Measurements from ENCODE around the gene FMN2. TPM values are rescaled to one million over a fixed set of nuclear protein-coding genes. Genes with fewer than 3 reads are reported as not detected.

The FMN2 gene
- total RNA-seq, 3 donors from 2014 or later: 0.80 to 4.2 (median 3.3) TPM

DNA sequence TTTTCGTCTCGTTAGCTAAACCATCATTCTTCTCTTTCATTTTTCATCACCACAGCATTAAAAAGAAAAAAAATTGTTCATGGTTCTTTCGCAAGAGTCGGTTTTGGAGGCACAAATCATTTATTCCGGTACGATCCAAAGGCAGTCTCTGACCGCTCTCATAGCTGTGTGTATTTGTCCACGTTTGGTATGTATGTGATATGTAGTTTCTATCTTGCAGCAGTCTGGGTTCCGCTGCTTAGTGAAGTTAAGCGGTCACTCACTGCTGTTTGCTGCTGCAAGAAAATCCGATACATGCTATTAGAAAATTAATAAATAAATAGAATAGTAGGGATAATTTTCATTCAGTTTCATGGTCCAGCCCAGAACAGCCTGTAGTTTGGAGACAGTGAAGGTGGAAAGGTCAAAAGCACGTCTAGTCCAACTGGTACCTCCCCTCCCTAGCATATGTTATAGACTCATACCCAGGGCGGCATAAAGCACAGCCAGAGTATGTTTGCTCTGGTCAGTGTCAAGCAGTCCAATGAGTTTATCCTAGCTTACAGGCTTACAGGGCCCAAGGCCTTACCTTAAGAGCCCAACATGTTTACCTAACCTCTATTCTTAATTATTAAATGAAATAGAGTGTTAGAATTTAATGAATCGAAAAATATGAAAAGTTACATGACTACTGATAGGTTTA lies 2.5 kb downstream of the FMN2 start:
- intact Hi-C loops (cut with DNase I; ENCODE audit: low total_unique reads): no loop called here
- no peak for TF ChIP-seq POLR2AphosphoS5 (IDR thresholded peaks at IDR 0.05)
- no peak for TF ChIP-seq POLR2A (IDR thresholded peaks at IDR 0.05)
- TF ChIP-seq, protein P1, sequence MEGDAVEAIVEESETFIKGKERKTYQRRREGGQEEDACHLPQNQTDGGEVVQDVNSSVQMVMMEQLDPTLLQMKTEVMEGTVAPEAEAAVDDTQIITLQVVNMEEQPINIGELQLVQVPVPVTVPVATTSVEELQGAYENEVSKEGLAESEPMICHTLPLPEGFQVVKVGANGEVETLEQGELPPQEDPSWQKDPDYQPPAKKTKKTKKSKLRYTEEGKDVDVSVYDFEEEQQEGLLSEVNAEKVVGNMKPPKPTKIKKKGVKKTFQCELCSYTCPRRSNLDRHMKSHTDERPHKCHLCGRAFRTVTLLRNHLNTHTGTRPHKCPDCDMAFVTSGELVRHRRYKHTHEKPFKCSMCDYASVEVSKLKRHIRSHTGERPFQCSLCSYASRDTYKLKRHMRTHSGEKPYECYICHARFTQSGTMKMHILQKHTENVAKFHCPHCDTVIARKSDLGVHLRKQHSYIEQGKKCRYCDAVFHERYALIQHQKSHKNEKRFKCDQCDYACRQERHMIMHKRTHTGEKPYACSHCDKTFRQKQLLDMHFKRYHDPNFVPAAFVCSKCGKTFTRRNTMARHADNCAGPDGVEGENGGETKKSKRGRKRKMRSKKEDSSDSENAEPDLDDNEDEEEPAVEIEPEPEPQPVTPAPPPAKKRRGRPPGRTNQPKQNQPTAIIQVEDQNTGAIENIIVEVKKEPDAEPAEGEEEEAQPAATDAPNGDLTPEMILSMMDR (IDR thresholded peaks at IDR 0.05): no peak
- H3K27me3 ChIP-seq: peaks cover 4 to 26% of the 10 kb centered on the region in 2 donors
- H3K36me3 ChIP-seq: no peaks in the 10 kb centered on the region
- DNase-seq (ENCODE audit: low spot score in 2 of 2): no peak
- H3K4me1 ChIP-seq: no peaks in the 10 kb centered on the region
- peak overlapping the region in 1 of 3 donors; percentile 70 for H3K4me3 ChIP-seq
- H3K27ac ChIP-seq: no peak overlapping the region
- no peaks in the 10 kb centered on the region for H3K9me3 ChIP-seq

DNA sequence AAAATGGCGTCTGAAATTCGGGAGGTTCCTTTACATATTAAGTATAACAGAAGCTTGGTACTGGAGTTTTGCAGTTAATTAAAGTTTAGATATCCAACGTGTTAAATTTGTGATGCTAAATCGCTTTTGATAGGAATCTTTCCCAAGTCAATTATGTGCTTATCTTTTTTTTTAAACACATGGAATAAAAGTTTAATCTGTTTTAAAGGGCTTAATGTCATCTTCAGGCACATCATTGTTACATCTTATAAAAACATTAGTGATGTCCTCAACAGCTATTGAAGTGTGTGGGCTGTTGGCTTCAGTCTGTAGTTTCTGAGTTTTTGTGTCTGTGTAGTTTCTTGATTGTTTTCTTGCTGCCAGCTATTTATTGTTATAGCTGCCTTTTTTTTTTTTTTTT lies 5.3 kb downstream of the FMN2 start:
- H3K27me3 ChIP-seq: peaks cover 0 to 17% of the 10 kb centered on the region in 2 donors
- intact Hi-C loops (cut with DNase I; ENCODE audit: low total_unique reads): no loop called here
- no peaks in the 10 kb centered on the region for H3K4me1 ChIP-seq
- no peak overlapping the region for H3K27ac ChIP-seq
- H3K9me3 ChIP-seq: no peaks in the 10 kb centered on the region
- no peak for DNase-seq (ENCODE audit: low spot score in 2 of 2)
- H3K4me3 ChIP-seq: no peak overlapping the region
- TF ChIP-seq POLR2A (IDR thresholded peaks at IDR 0.05) (no peak), POLR2AphosphoS5 (IDR thresholded peaks at IDR 0.05) (no peak)
- TF ChIP-seq, protein P1 (IDR thresholded peaks at IDR 0.05): no peak
- no peaks in the 10 kb centered on the region for H3K36me3 ChIP-seq

DNA sequence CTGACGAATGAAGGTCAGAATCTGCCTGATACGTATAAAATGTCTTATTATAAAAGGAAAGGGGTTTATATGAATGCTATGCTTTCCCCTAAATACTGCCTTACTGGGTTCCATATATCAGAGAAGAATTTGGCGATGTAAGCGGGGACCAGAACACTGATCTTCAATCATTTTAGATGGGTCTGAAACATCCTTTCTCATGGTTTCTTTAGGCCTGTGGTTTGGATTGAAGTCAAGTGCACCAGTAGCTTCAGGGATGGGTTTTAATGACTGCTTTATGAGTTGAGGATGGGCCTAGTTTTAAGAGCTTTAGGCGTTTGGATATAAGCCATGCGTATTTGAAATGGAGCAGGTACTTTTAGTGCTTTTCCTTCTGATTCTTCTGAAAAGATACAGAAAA lies 6.9 kb downstream of the FMN2 start:
- TF ChIP-seq POLR2A (IDR thresholded peaks at IDR 0.05) (no peak), POLR2AphosphoS5 (IDR thresholded peaks at IDR 0.05) (no peak)
- TF ChIP-seq, protein P1 (IDR thresholded peaks at IDR 0.05): no peak
- Histone ChIP-seq H3K9me3 (no peaks in the 10 kb centered on the region), H3K27me3 (peaks cover 0 to 3% of the 10 kb centered on the region in 2 donors), H3K4me1 (no peaks in the 10 kb centered on the region), H3K4me3 (no peak overlapping the region), H3K27ac (no peak overlapping the region), H3K36me3 (no peaks in the 10 kb centered on the region)
- intact Hi-C loops (cut with DNase I; ENCODE audit: low total_unique reads): no loop called here
- DNase-seq (ENCODE audit: low spot score in 2 of 2): no peak

GRCh38 chr1:240099329-240099728 lies 7.6 kb downstream of the FMN2 start:
- Histone ChIP-seq H3K27me3 (no peaks in the 10 kb centered on the region), H3K4me1 (no peaks in the 10 kb centered on the region), H3K36me3 (no peaks in the 10 kb centered on the region), H3K4me3 (no peak overlapping the region), H3K27ac (no peak overlapping the region), H3K9me3 (no peaks in the 10 kb centered on the region)
- no peak for DNase-seq (ENCODE audit: low spot score in 2 of 2)
- intact Hi-C loops (cut with DNase I; ENCODE audit: low total_unique reads): no loop called here
- TF ChIP-seq POLR2A (IDR thresholded peaks at IDR 0.05): no peak
- no peak for TF ChIP-seq POLR2AphosphoS5 (IDR thresholded peaks at IDR 0.05)
- TF ChIP-seq, protein P1 (IDR thresholded peaks at IDR 0.05): no peak

- no peak for TF ChIP-seq POLR2A (IDR thresholded peaks at IDR 0.05)
- TF ChIP-seq, protein P1 (IDR thresholded peaks at IDR 0.05): no peak
- TF ChIP-seq POLR2AphosphoS5 (IDR thresholded peaks at IDR 0.05): no peak
- Histone ChIP-seq H3K27me3 (no peaks in the 10 kb centered on the region), H3K27ac (no peak overlapping the region), H3K4me1 (no peaks in the 10 kb centered on the region), H3K36me3 (no peaks in the 10 kb centered on the region), H3K9me3 (no peaks in the 10 kb centered on the region), H3K4me3 (no peak overlapping the region)
- intact Hi-C loops (cut with DNase I; ENCODE audit: low total_unique reads): no loop called here
- no peak for DNase-seq (ENCODE audit: low spot score in 2 of 2)
These were observed 8.1 kb downstream of the FMN2 start for GRCh38 chr1:240099748-240100147.
